Measurements from ENCODE around the gene VPS26C. TPM values are rescaled to one million over a fixed set of nuclear protein-coding genes. Genes with fewer than 3 reads are reported as not detected.
A peak's percentile ranks its signal among the peaks of the same experiment; 100 is the strongest.

Gene VPS26C
- total and polyA plus RNA-seq, 2 of the 13 experiments (the other 11 are each of a cell fraction or from before 2014, with no cell fraction given): 30.3 to 39.7 TPM

DNA sequence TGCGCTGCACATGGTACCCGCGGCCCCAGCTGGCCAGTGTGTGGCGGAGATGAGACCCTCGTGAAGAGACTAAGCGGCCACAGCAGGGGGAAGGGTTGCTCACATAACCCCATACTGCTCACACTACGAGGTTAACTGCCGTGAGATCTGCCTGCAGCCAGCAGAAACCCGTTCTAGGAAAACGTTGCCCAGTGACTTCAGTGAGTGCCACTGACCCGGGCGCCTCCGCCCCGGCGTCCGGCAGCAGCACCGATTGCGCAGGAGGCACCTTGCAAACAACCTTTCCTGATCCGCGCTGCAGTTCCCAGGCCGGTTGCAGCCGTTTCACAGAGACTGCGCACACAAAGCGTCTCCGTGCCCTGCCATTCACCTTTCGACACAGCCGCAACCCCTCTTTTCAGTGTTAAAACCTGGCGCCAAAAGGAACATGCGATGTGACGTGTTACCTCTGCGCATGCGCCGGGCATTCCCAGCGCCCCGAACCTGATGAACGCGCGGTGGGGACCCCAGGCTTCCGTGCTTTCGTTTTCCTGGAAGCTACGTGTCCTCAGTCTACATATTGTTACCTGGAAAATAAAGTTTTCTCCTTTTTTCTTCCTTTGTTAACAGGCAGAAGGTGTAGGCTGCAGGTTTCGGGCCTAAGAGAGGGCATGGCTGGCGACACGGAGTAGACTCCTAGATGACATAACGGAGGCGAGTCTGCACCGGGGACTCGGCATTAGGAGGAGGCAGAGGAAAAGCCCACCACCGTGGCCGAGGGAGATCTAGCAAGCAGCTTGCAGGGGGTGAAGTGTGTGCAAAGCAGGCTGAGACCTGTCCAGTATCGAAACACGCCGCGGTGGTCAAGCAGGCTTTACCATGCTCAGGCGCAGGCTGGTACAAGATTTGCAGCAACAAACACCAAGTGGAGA, 8.9 kb downstream of the VPS26C start (continued):
- TF ChIP-seq, protein P1, sequence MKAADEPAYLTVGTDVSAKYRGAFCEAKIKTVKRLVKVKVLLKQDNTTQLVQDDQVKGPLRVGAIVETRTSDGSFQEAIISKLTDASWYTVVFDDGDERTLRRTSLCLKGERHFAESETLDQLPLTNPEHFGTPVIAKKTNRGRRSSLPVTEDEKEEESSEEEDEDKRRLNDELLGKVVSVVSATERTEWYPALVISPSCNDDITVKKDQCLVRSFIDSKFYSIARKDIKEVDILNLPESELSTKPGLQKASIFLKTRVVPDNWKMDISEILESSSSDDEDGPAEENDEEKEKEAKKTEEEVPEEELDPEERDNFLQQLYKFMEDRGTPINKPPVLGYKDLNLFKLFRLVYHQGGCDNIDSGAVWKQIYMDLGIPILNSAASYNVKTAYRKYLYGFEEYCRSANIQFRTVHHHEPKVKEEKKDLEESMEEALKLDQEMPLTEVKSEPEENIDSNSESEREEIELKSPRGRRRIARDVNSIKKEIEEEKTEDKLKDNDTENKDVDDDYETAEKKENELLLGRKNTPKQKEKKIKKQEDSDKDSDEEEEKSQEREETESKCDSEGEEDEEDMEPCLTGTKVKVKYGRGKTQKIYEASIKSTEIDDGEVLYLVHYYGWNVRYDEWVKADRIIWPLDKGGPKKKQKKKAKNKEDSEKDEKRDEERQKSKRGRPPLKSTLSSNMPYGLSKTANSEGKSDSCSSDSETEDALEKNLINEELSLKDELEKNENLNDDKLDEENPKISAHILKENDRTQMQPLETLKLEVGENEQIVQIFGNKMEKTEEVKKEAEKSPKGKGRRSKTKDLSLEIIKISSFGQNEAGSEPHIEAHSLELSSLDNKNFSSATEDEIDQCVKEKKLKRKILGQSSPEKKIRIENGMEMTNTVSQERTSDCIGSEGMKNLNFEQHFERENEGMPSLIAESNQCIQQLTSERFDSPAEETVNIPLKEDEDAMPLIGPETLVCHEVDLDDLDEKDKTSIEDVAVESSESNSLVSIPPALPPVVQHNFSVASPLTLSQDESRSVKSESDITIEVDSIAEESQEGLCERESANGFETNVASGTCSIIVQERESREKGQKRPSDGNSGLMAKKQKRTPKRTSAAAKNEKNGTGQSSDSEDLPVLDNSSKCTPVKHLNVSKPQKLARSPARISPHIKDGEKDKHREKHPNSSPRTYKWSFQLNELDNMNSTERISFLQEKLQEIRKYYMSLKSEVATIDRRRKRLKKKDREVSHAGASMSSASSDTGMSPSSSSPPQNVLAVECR (CRISPR knock-in tag; IDR thresholded peaks at IDR 0.05; ENCODE audit: borderline replicate concordance): peak; percentile 94; the same call in 1 of the 2 replicates
- peak; percentile 80 for TF ChIP-seq HDAC1 (CRISPR knock-in tag; IDR thresholded peaks at IDR 0.05)
- TF ChIP-seq ZNF674 (CRISPR knock-in tag; IDR thresholded peaks at IDR 0.05; ENCODE audit: low read depth): no peak
- peak; percentile 60; the same call in 1 of the 2 replicates for TF ChIP-seq ZZZ3 (CRISPR knock-in tag; IDR thresholded peaks at IDR 0.05; ENCODE audit: borderline replicate concordance)
- TF ChIP-seq, protein P2, sequence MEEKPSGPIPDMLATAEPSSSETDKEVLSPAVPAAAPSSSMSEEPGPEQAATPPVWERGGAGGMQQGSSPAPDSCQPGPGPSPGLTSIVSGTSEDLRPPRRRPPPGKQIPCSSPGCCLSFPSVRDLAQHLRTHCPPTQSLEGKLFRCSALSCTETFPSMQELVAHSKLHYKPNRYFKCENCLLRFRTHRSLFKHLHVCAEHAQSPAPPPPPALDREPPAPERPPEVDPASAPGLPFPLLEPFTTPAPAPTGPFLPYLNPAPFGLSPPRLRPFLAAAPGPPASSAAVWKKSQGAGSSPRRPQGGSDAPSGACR (CRISPR knock-in tag; IDR thresholded peaks at IDR 0.05): peak; percentile 83; the same call in 1 of the 2 replicates
- TF ChIP-seq ARID2 (CRISPR knock-in tag; IDR thresholded peaks at IDR 0.05; ENCODE audit: borderline replicate concordance): no peak
- TF ChIP-seq SRY (CRISPR knock-in tag; IDR thresholded peaks at IDR 0.05): peak; percentile 90
- TF ChIP-seq MBD4 (IDR thresholded peaks at IDR 0.05; ENCODE audit: borderline replicate concordance, low read length): no peak
- TF ChIP-seq ESRRA (CRISPR knock-in tag; IDR thresholded peaks at IDR 0.05; ENCODE audit: low read depth): 0 out of 2 replicates have a peak, but pooled peaks have one; percentile 35
- TF ChIP-seq IRF2 (CRISPR knock-in tag; IDR thresholded peaks at IDR 0.05): peak; percentile 81
- peak; percentile 80; the same call in 1 of the 2 replicates for TF ChIP-seq ZSCAN21 (CRISPR knock-in tag; IDR thresholded peaks at IDR 0.05; ENCODE audit: borderline replicate concordance)
- peak; percentile 86 for TF ChIP-seq AGO2 (optimal IDR thresholded peaks at IDR 0.05; ENCODE audit: low read depth, low read length)
- 0 out of 2 replicates have a peak, but pooled peaks have one; percentile 64 for TF ChIP-seq DNMT1 (CRISPR knock-in tag; IDR thresholded peaks at IDR 0.05)
- TF ChIP-seq KLF15 (CRISPR knock-in tag; IDR thresholded peaks at IDR 0.05; ENCODE audit: borderline replicate concordance): peak; percentile 80; the same call in 1 of the 2 replicates
- TF ChIP-seq, protein P3, sequence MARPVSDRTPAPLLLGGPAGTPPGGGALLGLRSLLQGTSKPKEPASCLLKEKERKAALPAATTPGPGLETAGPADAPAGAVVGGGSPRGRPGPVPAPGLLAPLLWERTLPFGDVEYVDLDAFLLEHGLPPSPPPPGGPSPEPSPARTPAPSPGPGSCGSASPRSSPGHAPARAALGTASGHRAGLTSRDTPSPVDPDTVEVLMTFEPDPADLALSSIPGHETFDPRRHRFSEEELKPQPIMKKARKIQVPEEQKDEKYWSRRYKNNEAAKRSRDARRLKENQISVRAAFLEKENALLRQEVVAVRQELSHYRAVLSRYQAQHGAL (CRISPR knock-in tag; IDR thresholded peaks at IDR 0.05; ENCODE audit: not compliant biosample characterization): peak; percentile 65
- no peak for TF ChIP-seq ZKSCAN5 (CRISPR knock-in tag; IDR thresholded peaks at IDR 0.05)
- TF ChIP-seq CEBPG (CRISPR knock-in tag; IDR thresholded peaks at IDR 0.05): peak; percentile 62
- TF ChIP-seq TOPORS (CRISPR knock-in tag; IDR thresholded peaks at IDR 0.05): no peak
- TF ChIP-seq, protein P4, sequence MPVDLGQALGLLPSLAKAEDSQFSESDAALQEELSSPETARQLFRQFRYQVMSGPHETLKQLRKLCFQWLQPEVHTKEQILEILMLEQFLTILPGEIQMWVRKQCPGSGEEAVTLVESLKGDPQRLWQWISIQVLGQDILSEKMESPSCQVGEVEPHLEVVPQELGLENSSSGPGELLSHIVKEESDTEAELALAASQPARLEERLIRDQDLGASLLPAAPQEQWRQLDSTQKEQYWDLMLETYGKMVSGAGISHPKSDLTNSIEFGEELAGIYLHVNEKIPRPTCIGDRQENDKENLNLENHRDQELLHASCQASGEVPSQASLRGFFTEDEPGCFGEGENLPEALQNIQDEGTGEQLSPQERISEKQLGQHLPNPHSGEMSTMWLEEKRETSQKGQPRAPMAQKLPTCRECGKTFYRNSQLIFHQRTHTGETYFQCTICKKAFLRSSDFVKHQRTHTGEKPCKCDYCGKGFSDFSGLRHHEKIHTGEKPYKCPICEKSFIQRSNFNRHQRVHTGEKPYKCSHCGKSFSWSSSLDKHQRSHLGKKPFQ (CRISPR knock-in tag; IDR thresholded peaks at IDR 0.05; ENCODE audit: insufficient replicate concordance): no peak

Data from HepG2 (cell line).